ENCODE measurements around the gene SBF2. TPM values are rescaled to one million over a fixed set of nuclear protein-coding genes. Genes with fewer than 3 reads are reported as not detected.
A peak's percentile ranks its signal among the peaks of the same experiment; 100 is the strongest.

The SBF2 gene
- total and polyA plus RNA-seq, 9 of the 15 experiments (the other 6 are each of a cell fraction or from before 2014, with no cell fraction given) = 0.80 to 9.5 (median 5.0) TPM

DNA sequence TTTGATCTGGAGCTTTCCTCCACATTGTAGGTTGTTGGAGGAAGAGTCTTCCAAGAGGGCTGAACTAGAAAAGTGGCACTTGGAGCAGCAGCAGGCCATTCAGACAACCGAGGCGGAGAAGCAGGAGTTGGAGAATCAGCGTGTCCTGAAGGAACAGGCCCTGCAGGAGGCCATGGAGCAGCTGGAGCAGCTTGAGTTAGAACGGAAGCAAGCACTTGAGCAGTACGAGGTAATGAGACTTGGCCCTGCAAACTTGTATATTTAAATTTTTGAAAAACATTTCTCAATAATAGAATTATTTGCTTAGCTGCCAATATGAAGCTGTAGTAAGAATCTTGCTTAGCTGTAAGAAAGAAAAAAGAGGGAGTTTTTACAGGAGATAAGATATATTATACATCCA lies 546.2 kb downstream of the SBF2 start:
- CTCF ChIA-PET (ENCODE audit: low intra/inter-chr PET ratio) = interaction anchor here (1.6 kb wide), 1 partner anchor 134 kb away, joined by 16 read pairs; no protein-coding TSS in a partner anchor
- Histone ChIP-seq H3K9ac (ENCODE audit: insufficient read depth in 1 of 2, low read depth in 2 of 2, low read length in 2 of 2) (no peak overlapping the region), H4K20me1 (replicated peaks; ENCODE audit: control insufficient read depth, insufficient read depth, low read length) (no peaks in the 10 kb centered on the region), H3K9me1 (ENCODE audit: control insufficient read depth, insufficient read depth, low read length) (no peaks in the 10 kb centered on the region), H3K36me3 (ENCODE audit: control insufficient read depth, insufficient read depth, low read length) (no peaks in the 10 kb centered on the region), H3K4me2 (ENCODE audit: insufficient read depth, low read length) (no peak overlapping the region), H3K79me2 (ENCODE audit: control insufficient read depth, insufficient read depth, low read length) (no peaks in the 10 kb centered on the region), H3K4me3 (no peak overlapping the region), H3K27me3 (ENCODE audit: control insufficient read depth in 2 of 2, insufficient read depth in 2 of 2, low read length in 2 of 2) (no peaks in the 10 kb centered on the region), H3K9me3 (replicated peaks; ENCODE audit: control insufficient read depth, insufficient read depth, low read depth, low read length) (no peaks in the 10 kb centered on the region), H3K4me1 (replicated peaks in 1 of 2; ENCODE audit: control insufficient read depth in 2 of 2, insufficient read depth in 2 of 2, low read length in 2 of 2) (peaks cover 0 to 4% of the 10 kb centered on the region in 2 experiments; a peak in 3 of 5 replicates), H3K27ac (ENCODE audit: extremely low read depth, low read depth, low read length) (no peak overlapping the region), H2AFZ (ENCODE audit: low read depth, low read length) (0 out of 2 replicates have a peak overlapping the region, but pooled peaks have one; percentile 52)
- POLR2A ChIA-PET = interaction anchor here (0.6 to 1.7 kb wide), 6 partner anchors 10 to 287 kb away, joined by 3 to 6 read pairs (median 3); partner anchors contain the start of gene ZNF143
- ATAC-seq = no peak
- WGBS (ENCODE audit: insufficient coverage, low coverage, missing lambda C conversion rate) = 67% methylated on average over 5 of the region's 5 CpGs
- intact Hi-C loops (cut with micrococcal nuclease) (loop anchor here (1.0 kb wide), 2 partner anchors 134 to 213 kb away; no protein-coding TSS in a partner anchor), in situ Hi-C loops (cut with MboI) (loop anchor here (5.0 kb wide), 1 partner anchor 211 kb away; no protein-coding TSS in a partner anchor)
- no peak for DNase-seq (ENCODE audit: extremely low read depth in 1 of 4, low spot score in 3 of 4)
- FAIRE-seq = no peak
- no TSS peak for BruUV-seq (replicated peaks)
- TF ChIP-seq TARDBP (IDR thresholded peaks at IDR 0.05) = no peak
- TF ChIP-seq ZEB2 (IDR thresholded peaks at IDR 0.05) = no peak
- TF ChIP-seq JUN (IDR thresholded peaks at IDR 0.05; ENCODE audit: borderline replicate concordance, low read depth, low read length) = no peak
- no peak for TF ChIP-seq JUN (CRISPR knock-in tag; IDR thresholded peaks at IDR 0.05; ENCODE audit: borderline replicate concordance)
- TF ChIP-seq, protein P1, sequence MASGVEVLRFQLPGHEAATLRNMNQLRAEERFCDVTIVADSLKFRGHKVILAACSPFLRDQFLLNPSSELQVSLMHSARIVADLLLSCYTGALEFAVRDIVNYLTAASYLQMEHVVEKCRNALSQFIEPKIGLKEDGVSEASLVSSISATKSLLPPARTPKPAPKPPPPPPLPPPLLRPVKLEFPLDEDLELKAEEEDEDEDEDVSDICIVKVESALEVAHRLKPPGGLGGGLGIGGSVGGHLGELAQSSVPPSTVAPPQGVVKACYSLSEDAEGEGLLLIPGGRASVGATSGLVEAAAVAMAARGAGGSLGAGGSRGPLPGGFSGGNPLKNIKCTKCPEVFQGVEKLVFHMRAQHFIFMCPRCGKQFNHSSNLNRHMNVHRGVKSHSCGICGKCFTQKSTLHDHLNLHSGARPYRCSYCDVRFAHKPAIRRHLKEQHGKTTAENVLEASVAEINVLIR (CRISPR knock-in tag; IDR thresholded peaks at IDR 0.05) = no peak
- TF ChIP-seq KAT7 (CRISPR knock-in tag; IDR thresholded peaks at IDR 0.05; ENCODE audit: borderline replicate concordance) = no peak
- no peak for TF ChIP-seq ZNF175 (CRISPR knock-in tag; IDR thresholded peaks at IDR 0.05; ENCODE audit: low read depth)
- TF ChIP-seq ZNF699 (CRISPR knock-in tag; IDR thresholded peaks at IDR 0.05; ENCODE audit: insufficient replicate concordance) = no peak
- TF ChIP-seq MAFK (IDR thresholded peaks at IDR 0.05; ENCODE audit: low read length) = no peak
- TF ChIP-seq, protein P2, sequence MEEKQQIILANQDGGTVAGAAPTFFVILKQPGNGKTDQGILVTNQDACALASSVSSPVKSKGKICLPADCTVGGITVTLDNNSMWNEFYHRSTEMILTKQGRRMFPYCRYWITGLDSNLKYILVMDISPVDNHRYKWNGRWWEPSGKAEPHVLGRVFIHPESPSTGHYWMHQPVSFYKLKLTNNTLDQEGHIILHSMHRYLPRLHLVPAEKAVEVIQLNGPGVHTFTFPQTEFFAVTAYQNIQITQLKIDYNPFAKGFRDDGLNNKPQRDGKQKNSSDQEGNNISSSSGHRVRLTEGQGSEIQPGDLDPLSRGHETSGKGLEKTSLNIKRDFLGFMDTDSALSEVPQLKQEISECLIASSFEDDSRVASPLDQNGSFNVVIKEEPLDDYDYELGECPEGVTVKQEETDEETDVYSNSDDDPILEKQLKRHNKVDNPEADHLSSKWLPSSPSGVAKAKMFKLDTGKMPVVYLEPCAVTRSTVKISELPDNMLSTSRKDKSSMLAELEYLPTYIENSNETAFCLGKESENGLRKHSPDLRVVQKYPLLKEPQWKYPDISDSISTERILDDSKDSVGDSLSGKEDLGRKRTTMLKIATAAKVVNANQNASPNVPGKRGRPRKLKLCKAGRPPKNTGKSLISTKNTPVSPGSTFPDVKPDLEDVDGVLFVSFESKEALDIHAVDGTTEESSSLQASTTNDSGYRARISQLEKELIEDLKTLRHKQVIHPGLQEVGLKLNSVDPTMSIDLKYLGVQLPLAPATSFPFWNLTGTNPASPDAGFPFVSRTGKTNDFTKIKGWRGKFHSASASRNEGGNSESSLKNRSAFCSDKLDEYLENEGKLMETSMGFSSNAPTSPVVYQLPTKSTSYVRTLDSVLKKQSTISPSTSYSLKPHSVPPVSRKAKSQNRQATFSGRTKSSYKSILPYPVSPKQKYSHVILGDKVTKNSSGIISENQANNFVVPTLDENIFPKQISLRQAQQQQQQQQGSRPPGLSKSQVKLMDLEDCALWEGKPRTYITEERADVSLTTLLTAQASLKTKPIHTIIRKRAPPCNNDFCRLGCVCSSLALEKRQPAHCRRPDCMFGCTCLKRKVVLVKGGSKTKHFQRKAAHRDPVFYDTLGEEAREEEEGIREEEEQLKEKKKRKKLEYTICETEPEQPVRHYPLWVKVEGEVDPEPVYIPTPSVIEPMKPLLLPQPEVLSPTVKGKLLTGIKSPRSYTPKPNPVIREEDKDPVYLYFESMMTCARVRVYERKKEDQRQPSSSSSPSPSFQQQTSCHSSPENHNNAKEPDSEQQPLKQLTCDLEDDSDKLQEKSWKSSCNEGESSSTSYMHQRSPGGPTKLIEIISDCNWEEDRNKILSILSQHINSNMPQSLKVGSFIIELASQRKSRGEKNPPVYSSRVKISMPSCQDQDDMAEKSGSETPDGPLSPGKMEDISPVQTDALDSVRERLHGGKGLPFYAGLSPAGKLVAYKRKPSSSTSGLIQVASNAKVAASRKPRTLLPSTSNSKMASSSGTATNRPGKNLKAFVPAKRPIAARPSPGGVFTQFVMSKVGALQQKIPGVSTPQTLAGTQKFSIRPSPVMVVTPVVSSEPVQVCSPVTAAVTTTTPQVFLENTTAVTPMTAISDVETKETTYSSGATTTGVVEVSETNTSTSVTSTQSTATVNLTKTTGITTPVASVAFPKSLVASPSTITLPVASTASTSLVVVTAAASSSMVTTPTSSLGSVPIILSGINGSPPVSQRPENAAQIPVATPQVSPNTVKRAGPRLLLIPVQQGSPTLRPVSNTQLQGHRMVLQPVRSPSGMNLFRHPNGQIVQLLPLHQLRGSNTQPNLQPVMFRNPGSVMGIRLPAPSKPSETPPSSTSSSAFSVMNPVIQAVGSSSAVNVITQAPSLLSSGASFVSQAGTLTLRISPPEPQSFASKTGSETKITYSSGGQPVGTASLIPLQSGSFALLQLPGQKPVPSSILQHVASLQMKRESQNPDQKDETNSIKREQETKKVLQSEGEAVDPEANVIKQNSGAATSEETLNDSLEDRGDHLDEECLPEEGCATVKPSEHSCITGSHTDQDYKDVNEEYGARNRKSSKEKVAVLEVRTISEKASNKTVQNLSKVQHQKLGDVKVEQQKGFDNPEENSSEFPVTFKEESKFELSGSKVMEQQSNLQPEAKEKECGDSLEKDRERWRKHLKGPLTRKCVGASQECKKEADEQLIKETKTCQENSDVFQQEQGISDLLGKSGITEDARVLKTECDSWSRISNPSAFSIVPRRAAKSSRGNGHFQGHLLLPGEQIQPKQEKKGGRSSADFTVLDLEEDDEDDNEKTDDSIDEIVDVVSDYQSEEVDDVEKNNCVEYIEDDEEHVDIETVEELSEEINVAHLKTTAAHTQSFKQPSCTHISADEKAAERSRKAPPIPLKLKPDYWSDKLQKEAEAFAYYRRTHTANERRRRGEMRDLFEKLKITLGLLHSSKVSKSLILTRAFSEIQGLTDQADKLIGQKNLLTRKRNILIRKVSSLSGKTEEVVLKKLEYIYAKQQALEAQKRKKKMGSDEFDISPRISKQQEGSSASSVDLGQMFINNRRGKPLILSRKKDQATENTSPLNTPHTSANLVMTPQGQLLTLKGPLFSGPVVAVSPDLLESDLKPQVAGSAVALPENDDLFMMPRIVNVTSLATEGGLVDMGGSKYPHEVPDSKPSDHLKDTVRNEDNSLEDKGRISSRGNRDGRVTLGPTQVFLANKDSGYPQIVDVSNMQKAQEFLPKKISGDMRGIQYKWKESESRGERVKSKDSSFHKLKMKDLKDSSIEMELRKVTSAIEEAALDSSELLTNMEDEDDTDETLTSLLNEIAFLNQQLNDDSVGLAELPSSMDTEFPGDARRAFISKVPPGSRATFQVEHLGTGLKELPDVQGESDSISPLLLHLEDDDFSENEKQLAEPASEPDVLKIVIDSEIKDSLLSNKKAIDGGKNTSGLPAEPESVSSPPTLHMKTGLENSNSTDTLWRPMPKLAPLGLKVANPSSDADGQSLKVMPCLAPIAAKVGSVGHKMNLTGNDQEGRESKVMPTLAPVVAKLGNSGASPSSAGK (IDR thresholded peaks at IDR 0.05) = no peak
- no peak for TF ChIP-seq BCOR (IDR thresholded peaks at IDR 0.05)
- no peak for TF ChIP-seq ZNF445 (CRISPR knock-in tag; IDR thresholded peaks at IDR 0.05; ENCODE audit: low read depth)
